HepG2 (cell line): ENCODE measurements around the gene DPEP1. TPM values are rescaled to one million over a fixed set of nuclear protein-coding genes. Genes with fewer than 3 reads are reported as not detected.

Experiments used
- ATAC-seq: fragments of 200-7000 bp; cut with Tn5 transposase; 3 replicates; pipeline ENCODE4 v1.9.1; 2020; ENCODE audit warnings: mild to moderate bottlenecking, moderate library complexity
- BruUV-seq: library from RNA; stranded (reverse); fragments of 400-500 nt; replicated peaks from 2 replicates; lab custom pipeline; 2021; lab: Mats Ljungman, UMichigan
- CTCF ChIA-PET: fragments of 300-600 bp; formaldehyde crosslinking; extraction: SDS; loops from one replicate; lab custom pipeline; 2021; ENCODE audit warnings: low total read pairs, inconsistent platforms, low intra/inter-chr PET ratio; lab: Yijun Ruan, JAX
- POLR2A ChIA-PET: fragments of 350-600 bp; sonication (Branson Sonifier 250); formaldehyde crosslinking; loops from one replicate; lab custom pipeline; 2020; ENCODE audit warnings: antibody characterized with exemption, inconsistent platforms; lab: Yijun Ruan, JAX
- DNase-seq: peaks from one replicate; pipeline ENCODE4 v3.0.0-alpha.2; 2015; ENCODE audit warnings: low spot score
- FAIRE-seq: peaks from 3 replicates; lab custom pipeline; 2011; peaks lifted over from hg19 to GRCh38; lab: Jason Lieb, UNC
- H2AFZ ChIP-seq: one replicate; pipeline ENCODE4 v1.6.1; 2011; ENCODE audit warnings: low read length, inconsistent platforms
- H3K27ac ChIP-seq: fragments of 300-600 bp; 3 replicates; pipeline ENCODE4 v1.8.0; 2011; ENCODE audit warnings: mixed run types, mild to moderate bottlenecking, mixed read lengths, low read length, inconsistent platforms; ENCODE audit not compliant: insufficient read depth; ENCODE audit errors: extremely low read length
- H3K27me3 ChIP-seq, 2 experiments: fragments of 200-600 bp in 1 of 2; 2 replicates in 1 of 2; 3 replicates in 1 of 2; pipeline versions ENCODE4 v1.6.0 to v1.8.0; 2011; ENCODE audit warnings: low read length in 2 of 2, mild to moderate bottlenecking in 2 of 2, moderate library complexity in 2 of 2, inconsistent platforms in 1 of 2; ENCODE audit not compliant: insufficient read depth in 2 of 2, control insufficient read depth in 1 of 2
- H3K36me3 ChIP-seq, 2 experiments: fragments of 200-600 bp in 1 of 2; replicated peaks in 1 of 2; 2 replicates in 1 of 2; 3 replicates in 1 of 2; pipeline versions ENCODE4 v1.5.1 to v1.8.0; 2011; ENCODE audit warnings: low read length in 2 of 2, inconsistent platforms in 1 of 2; ENCODE audit not compliant: insufficient read depth in 2 of 2, control insufficient read depth in 1 of 2
- H3K4me1 ChIP-seq: 2 replicates; pipeline ENCODE4 v1.5.1; 2012; ENCODE audit warnings: low read length, inconsistent platforms; ENCODE audit not compliant: insufficient read depth
- H3K4me2 ChIP-seq: 2 replicates; pipeline ENCODE4 v1.6.0; 2011; ENCODE audit warnings: low read depth, low read length, inconsistent platforms
- H3K4me3 ChIP-seq, 3 experiments: fragments of 200-600 bp in 1 of 3; sonication (generic), shearing (Covaris generic) in 1 of 3; replicated peaks in 1 of 3; 2 replicates each; pipeline ENCODE4 v1.5.1; 2011 to 2016; ENCODE audit warnings: low read length in 3 of 3, inconsistent platforms in 2 of 3, low read depth in 2 of 3, mild to moderate bottlenecking in 2 of 3, control low read depth in 1 of 3, mixed read lengths in 1 of 3; ENCODE audit not compliant: insufficient read depth in 1 of 3
- H3K79me2 ChIP-seq: one replicate; pipeline ENCODE4 v1.6.1; 2011; ENCODE audit warnings: low read length, inconsistent platforms; ENCODE audit not compliant: insufficient read depth
- H3K9ac ChIP-seq: 2 replicates; pipeline ENCODE4 v1.6.0; 2011; ENCODE audit warnings: mild to moderate bottlenecking, low read depth, low read length, inconsistent platforms; ENCODE audit not compliant: insufficient read depth
- H3K9me3 ChIP-seq: 2 replicates; pipeline ENCODE4 v1.5.1; 2012; ENCODE audit warnings: mild to moderate bottlenecking, low read length
- H4K20me1 ChIP-seq: 2 replicates; pipeline ENCODE4 v1.6.0; 2011; ENCODE audit warnings: inconsistent platforms, mild to moderate bottlenecking, low read length, moderate library complexity; ENCODE audit not compliant: insufficient read depth
- GABPA ChIP-seq, 2 experiments: IDR thresholded peaks; 2 replicates each; pipeline ENCODE4 v1.6.1; 2011 to 2016; ENCODE audit warnings: low read depth in 2 of 2, low read length in 1 of 2, missing biosample characterization in 1 of 2, missing genetic modification characterization in 1 of 2
- IKZF5 ChIP-seq: IDR thresholded peaks from 2 replicates; pipeline ENCODE4 v1.6.1; 2018; ENCODE audit warnings: missing genetic modification reagents, mild to moderate bottlenecking, missing compliant biosample characterization
- IRX3 ChIP-seq: sonication (generic); formaldehyde crosslinking; IDR thresholded peaks from 2 replicates; pipeline ENCODE4 v1.8.1; 2023; ENCODE audit warnings: mild to moderate bottlenecking, low read depth, missing genetic modification reagents, borderline replicate concordance
- JUNB ChIP-seq: sonication (generic); formaldehyde crosslinking; IDR thresholded peaks from 2 replicates; pipeline ENCODE4 v1.8.0; 2022; ENCODE audit warnings: missing genetic modification reagents, mild to moderate bottlenecking, borderline replicate concordance
- MYNN ChIP-seq: sonication (generic); formaldehyde crosslinking; IDR thresholded peaks from 2 replicates; pipeline ENCODE4 v1.4.0; 2020; ENCODE audit warnings: mild to moderate bottlenecking, low read depth, missing genetic modification reagents
- NFIC ChIP-seq: IDR thresholded peaks from 2 replicates; pipeline ENCODE4 v1.6.1; 2012; ENCODE audit warnings: mild to moderate bottlenecking, low read length, inconsistent platforms
- PAF1 ChIP-seq: IDR thresholded peaks from 2 replicates; pipeline ENCODE4 v1.6.1; 2016; ENCODE audit warnings: missing genetic modification reagents, missing compliant biosample characterization
- PHF20 ChIP-seq: sonication (generic); formaldehyde crosslinking; IDR thresholded peaks from 2 replicates; pipeline ENCODE4 v1.5.0; 2020; ENCODE audit warnings: mild to moderate bottlenecking, missing genetic modification reagents
- REST ChIP-seq, 2 experiments: IDR thresholded peaks; 2 replicates each; pipeline ENCODE4 v1.6.1; 2011 to 2012; ENCODE audit warnings: low read length in 2 of 2, borderline replicate concordance in 1 of 2, low read depth in 1 of 2, mild to moderate bottlenecking in 1 of 2, moderate library complexity in 1 of 2
- SMYD3 ChIP-seq: sonication (generic); formaldehyde crosslinking; IDR thresholded peaks from 2 replicates; pipeline ENCODE4 v1.8.1; 2023; ENCODE audit warnings: mild to moderate bottlenecking, missing genetic modification reagents
- ZNF253 ChIP-seq: sonication (generic); formaldehyde crosslinking; IDR thresholded peaks from 2 replicates; pipeline ENCODE4 v1.8.0; 2022; ENCODE audit warnings: mild to moderate bottlenecking, missing genetic modification reagents, borderline replicate concordance
- ZNF333 ChIP-seq: sonication (generic); formaldehyde crosslinking; IDR thresholded peaks from 2 replicates; pipeline ENCODE4 v1.4.0; 2020; ENCODE audit warnings: mild to moderate bottlenecking, missing genetic modification reagents, borderline replicate concordance
- ZNF501 ChIP-seq: sonication (generic); formaldehyde crosslinking; IDR thresholded peaks from 2 replicates; pipeline ENCODE4 v1.5.1; 2020; ENCODE audit warnings: mild to moderate bottlenecking, moderate library complexity, missing genetic modification reagents
- ZNF562 ChIP-seq: sonication (generic); formaldehyde crosslinking; IDR thresholded peaks from 2 replicates; pipeline ENCODE4 v1.8.0; 2022; ENCODE audit warnings: missing genetic modification reagents, borderline replicate concordance
- ZNF580 ChIP-seq: IDR thresholded peaks from 2 replicates; pipeline ENCODE4 v1.6.1; 2016; ENCODE audit warnings: low read depth, borderline replicate concordance
- ZNF790 ChIP-seq: sonication (generic); formaldehyde crosslinking; IDR thresholded peaks from 2 replicates; pipeline ENCODE4 v1.8.0; 2022; ENCODE audit warnings: missing genetic modification reagents, mild to moderate bottlenecking, borderline replicate concordance
- WGBS: methylation state at CpG from one replicate; pipeline ENCODE4 v1.1.6; 2017; ENCODE audit warnings: low lambda C conversion rate; 5-methylcytosine and 5-hydroxymethylcytosine counted together
- in situ Hi-C: cut with HindIII; loops from 2 replicates; pipeline ENCODE4 v1.10.0; 2017; ENCODE audit warnings: low pct_unique_long_range_greater_than_20kb; ENCODE audit not compliant: extremely low pct_ligation_motif_present
- intact Hi-C: fragments of 100-400 bp; cut with micrococcal nuclease; formaldehyde crosslinking; loops from one replicate; pipeline ENCODE4 v1.10.0; 2022; ENCODE audit not compliant: unreplicated experiment
- polyA plus RNA-seq, 8 experiments: library from polyadenylated mRNA; depleted of rRNA in 3 of 8; stranded (reverse) in 7 of 8; unstranded in 1 of 8; fragments of >200 nt; fragmentation: Illumina TruSeq in 4 of 8; extraction: Trizol in 4 of 8; gene quantifications; 2 replicates each; pipeline versions ENCODE4 v1.2.1 to v1.2.3, GENCODE V29; 2011 to 2016; ENCODE audit warnings: low read depth in 4 of 8, missing spikeins in 1 of 8, mixed read lengths in 1 of 8; ENCODE audit not compliant: insufficient read depth in 1 of 8
- total RNA-seq, 5 experiments: library from RNA; depleted of rRNA; stranded (reverse); fragments of >200 nt; fragmentation: Illumina TruSeq; extraction: Trizol; gene quantifications; 2 replicates each; pipeline ENCODE4 v1.2.3, GENCODE V29; 2016; ENCODE audit warnings: low read depth in 1 of 5
- TF ChIP-seq, protein P1 (sequence below): sonication (generic); formaldehyde crosslinking; IDR thresholded peaks from 2 replicates; pipeline ENCODE4 v1.5.0; 2020; ENCODE audit warnings: mild to moderate bottlenecking, missing genetic modification reagents

The DPEP1 gene
- total and polyA plus RNA-seq, 2 of the 13 experiments (the other 11 are each of a cell fraction or from before 2014, with no cell fraction given): 37.6 to 52.2 TPM

DNA sequence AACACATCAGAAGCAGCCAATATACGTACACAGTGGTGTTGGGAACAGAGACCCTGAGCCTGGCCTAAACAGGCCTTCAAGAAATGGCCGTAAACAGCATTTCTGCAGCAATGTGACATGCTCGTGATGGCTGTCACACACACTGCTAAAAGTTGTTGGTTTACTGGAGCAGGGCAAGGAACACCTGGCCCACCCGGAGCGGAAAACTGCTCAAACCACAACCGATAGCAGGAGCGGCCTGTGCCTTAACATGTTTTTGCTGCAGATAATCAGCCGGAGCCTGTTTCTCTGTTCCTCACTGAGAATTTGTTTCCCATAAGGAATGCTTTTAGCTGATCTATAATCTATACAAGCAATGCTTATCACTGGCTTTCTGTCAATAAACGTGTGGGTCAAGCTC is 6.0 kb upstream of the DPEP1 start:
- POLR2A ChIA-PET: no interaction called here
- H4K20me1 ChIP-seq: no peaks in the 10 kb centered on the region
- no peaks in the 10 kb centered on the region for H3K79me2 ChIP-seq
- BruUV-seq: no TSS peak
- no peak overlapping the region for H2AFZ ChIP-seq
- peaks cover 31% of the 10 kb centered on the region for H3K4me1 ChIP-seq
- TF ChIP-seq PAF1 (CRISPR knock-in tag) (no peak), GABPA (IDR thresholded peaks at IDR 0.05; ENCODE audit: low read depth, low read length) (no peak), GABPA (CRISPR knock-in tag; IDR thresholded peaks at IDR 0.05; ENCODE audit: low read depth) (no peak), NFIC (no peak), MYNN (CRISPR knock-in tag) (no peak), ZNF333 (CRISPR knock-in tag) (no peak), REST (IDR thresholded peaks at IDR 0.05; ENCODE audit: borderline replicate concordance in 1 of 2, low read depth in 1 of 2, low read length in 2 of 2) (no peak), ZNF562 (CRISPR knock-in tag) (no peak), ZNF580 (CRISPR knock-in tag) (no peak), IKZF5 (CRISPR knock-in tag) (no peak), IRX3 (CRISPR knock-in tag) (no peak), ZNF253 (CRISPR knock-in tag) (no peak), JUNB (CRISPR knock-in tag) (no peak), PHF20 (CRISPR knock-in tag) (no peak), ZNF501 (CRISPR knock-in tag) (no peak), ZNF790 (CRISPR knock-in tag) (no peak), SMYD3 (no peak)
- TF ChIP-seq, protein P1, sequence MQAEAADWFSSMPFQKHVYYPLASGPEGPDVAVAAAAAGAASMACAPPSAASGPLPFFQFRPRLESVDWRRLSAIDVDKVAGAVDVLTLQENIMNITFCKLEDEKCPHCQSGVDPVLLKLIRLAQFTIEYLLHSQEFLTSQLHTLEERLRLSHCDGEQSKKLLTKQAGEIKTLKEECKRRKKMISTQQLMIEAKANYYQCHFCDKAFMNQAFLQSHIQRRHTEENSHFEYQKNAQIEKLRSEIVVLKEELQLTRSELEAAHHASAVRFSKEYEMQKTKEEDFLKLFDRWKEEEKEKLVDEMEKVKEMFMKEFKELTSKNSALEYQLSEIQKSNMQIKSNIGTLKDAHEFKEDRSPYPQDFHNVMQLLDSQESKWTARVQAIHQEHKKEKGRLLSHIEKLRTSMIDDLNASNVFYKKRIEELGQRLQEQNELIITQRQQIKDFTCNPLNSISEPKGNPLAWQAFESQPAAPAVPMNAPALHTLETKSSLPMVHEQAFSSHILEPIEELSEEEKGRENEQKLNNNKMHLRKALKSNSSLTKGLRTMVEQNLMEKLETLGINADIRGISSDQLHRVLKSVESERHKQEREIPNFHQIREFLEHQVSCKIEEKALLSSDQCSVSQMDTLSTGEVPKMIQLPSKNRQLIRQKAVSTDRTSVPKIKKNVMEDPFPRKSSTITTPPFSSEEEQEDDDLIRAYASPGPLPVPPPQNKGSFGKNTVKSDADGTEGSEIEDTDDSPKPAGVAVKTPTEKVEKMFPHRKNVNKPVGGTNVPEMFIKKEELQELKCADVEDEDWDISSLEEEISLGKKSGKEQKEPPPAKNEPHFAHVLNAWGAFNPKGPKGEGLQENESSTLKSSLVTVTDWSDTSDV (CRISPR knock-in tag): no peak
- in situ Hi-C loops: no loop called here
- H3K4me2 ChIP-seq: no peak overlapping the region
- H3K27ac ChIP-seq: no peak overlapping the region
- intact Hi-C loops: no loop called here
- DNase-seq (no peak), FAIRE-seq (no peak), ATAC-seq (no peak)
- 53% methylated on average over 9 of the region's 9 CpGs for WGBS
- H3K9me3 ChIP-seq: no peaks in the 10 kb centered on the region
- peaks cover 7 to 33% of the 10 kb centered on the region in 2 experiments for H3K27me3 ChIP-seq
- no peak overlapping the region for H3K9ac ChIP-seq
- CTCF ChIA-PET: no interaction called here
- H3K4me3 ChIP-seq: no peak overlapping the region
- no peaks in the 10 kb centered on the region for H3K36me3 ChIP-seq
